ENCODE results near the gene NFATC1. TPM values are rescaled to one million over a fixed set of nuclear protein-coding genes. Genes with fewer than 3 reads are reported as not detected.
A peak's percentile ranks its signal among the peaks of the same experiment; 100 is the strongest.

The NFATC1 gene
- total RNA-seq, 4 donors from 2014 or later = 14.0 to 22.4 (median 15.0) TPM

DNA sequence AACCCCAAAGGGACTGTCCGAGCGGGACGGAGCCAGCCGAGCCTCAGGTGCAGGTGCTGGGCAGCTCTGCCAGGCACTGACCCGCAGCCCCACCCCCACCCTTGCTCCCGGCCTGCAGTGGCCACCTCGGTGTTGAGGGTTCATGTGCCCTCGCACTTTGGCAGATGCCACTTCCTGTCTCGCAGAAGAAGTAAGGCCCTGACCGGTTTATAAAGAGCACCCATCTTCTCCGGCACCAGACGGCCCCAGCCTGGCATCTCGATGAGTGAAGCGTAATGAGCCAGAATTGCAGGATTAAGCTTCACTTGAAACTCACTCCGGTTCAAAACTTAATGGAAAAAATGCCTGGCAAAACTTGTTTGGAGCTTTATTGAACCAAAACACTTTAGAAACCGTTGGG is 10.9 kb upstream of the NFATC1 start:
- no peak overlapping the region for H3K4me3 ChIP-seq (ENCODE audit: low read depth, poor library complexity, severe bottlenecking)
- peak in 1 of 2 donors; percentile 65 for DNase-seq (ENCODE audit: low spot score in 2 of 2)
- WGBS, 2 donors = 53 to 65% methylated on average over 15 to 16 of the region's 16 CpGs
- intact Hi-C loops (cut with DNase I; ENCODE audit: low total_unique reads) = loop anchor here (5.0 kb wide), 2 partner anchors 142 to 257 kb away; no protein-coding TSS in a partner anchor
- TF ChIP-seq, protein P1, sequence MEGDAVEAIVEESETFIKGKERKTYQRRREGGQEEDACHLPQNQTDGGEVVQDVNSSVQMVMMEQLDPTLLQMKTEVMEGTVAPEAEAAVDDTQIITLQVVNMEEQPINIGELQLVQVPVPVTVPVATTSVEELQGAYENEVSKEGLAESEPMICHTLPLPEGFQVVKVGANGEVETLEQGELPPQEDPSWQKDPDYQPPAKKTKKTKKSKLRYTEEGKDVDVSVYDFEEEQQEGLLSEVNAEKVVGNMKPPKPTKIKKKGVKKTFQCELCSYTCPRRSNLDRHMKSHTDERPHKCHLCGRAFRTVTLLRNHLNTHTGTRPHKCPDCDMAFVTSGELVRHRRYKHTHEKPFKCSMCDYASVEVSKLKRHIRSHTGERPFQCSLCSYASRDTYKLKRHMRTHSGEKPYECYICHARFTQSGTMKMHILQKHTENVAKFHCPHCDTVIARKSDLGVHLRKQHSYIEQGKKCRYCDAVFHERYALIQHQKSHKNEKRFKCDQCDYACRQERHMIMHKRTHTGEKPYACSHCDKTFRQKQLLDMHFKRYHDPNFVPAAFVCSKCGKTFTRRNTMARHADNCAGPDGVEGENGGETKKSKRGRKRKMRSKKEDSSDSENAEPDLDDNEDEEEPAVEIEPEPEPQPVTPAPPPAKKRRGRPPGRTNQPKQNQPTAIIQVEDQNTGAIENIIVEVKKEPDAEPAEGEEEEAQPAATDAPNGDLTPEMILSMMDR (IDR thresholded peaks at IDR 0.05) = no peak
- no peak for TF ChIP-seq POLR2A (IDR thresholded peaks at IDR 0.05)

DNA sequence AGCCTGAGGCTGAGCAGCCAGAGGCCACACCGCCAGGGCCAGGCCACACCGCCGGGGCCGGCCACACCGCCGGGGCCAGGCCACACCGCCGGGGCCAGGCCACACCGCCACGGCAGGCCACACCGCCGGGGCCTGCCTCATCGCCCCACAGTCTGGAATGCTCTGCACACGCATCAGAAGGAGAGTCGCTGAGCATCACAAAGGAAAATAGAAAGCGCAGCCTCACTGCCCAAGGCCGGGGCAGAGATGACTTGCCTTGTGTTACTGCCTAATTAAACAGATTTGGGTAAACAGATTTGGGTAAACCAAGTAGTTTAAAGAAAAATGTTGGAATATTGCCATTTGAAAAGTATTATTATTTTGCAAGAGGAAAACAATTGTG is 10.4 kb upstream of the NFATC1 start:
- intact Hi-C loops (cut with DNase I; ENCODE audit: low total_unique reads) = no loop called here
- TF ChIP-seq, protein P1 (IDR thresholded peaks at IDR 0.05) = no peak
- TF ChIP-seq POLR2A (IDR thresholded peaks at IDR 0.05) = no peak
- peak in 1 of 2 donors; percentile 42 for DNase-seq (ENCODE audit: low spot score in 2 of 2)
- WGBS, 2 donors = 61 to 76% methylated on average over 16 to 17 of the region's 17 CpGs
- H3K4me3 ChIP-seq (ENCODE audit: low read depth, poor library complexity, severe bottlenecking) = no peak overlapping the region

DNA sequence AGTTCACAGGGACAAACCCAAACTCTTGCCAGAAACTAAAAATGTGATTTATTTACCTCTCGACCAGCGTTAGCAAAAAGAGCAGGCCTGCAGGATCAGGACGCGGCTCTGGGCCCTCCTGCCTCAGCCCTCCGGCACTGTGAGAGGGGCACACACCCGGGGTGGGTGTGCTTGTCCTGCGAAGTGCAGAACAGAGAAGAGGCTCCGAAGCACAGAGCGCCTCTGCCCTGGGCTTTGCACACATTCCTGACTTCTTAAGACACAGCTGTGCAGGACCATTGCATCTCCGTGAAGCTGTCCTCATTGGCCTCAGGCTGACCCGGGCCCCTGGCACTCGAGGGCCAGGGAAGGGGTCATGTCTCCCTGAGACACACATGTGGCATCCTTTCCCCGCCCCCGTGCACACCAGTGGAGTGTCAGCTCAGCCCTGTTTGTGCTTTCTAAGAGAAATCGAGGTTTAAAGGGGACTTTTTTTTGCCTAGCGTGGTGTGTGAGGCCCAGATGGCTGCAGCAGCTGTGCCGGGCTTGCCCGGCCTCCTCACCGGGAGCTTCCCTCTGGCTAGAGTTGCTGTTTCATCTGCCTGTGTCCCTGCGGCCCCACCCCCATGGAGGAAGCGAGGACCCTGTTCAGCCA is 9.9 kb upstream of the NFATC1 start:
- intact Hi-C loops (cut with DNase I; ENCODE audit: low total_unique reads) = no loop called here
- peak in 1 of 2 donors; percentile 80 for DNase-seq (ENCODE audit: low spot score in 2 of 2)
- H3K4me3 ChIP-seq (ENCODE audit: low read depth, poor library complexity, severe bottlenecking) = no peak overlapping the region
- WGBS, 2 donors = 47 to 60% methylated on average over 21 of the region's 21 CpGs
- TF ChIP-seq POLR2A (IDR thresholded peaks at IDR 0.05) = no peak

DNA sequence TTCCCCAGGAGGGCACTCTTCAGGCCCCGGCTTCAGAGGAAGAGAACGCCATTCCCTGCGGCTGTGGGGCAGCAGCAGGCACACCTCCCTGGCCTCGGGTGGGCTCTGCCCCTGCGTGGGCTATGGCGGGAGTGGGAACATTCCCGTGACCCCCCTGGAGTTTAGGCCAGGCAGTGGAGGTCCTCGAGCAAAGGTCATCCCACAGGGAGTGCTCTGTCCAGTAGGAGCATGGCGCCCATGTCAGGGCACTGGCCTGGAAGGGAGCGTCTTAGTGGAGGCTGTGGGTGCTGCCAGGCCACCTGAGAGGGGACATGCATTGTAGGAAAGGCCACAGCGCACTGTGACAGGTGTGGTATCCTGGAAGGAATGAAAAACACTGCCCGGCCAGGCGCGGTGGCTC is 9.2 kb upstream of the NFATC1 start:
- TF ChIP-seq POLR2A (IDR thresholded peaks at IDR 0.05) = no peak
- TF ChIP-seq, protein P1 (IDR thresholded peaks at IDR 0.05) = no peak
- intact Hi-C loops (cut with DNase I; ENCODE audit: low total_unique reads) = no loop called here
- H3K4me3 ChIP-seq (ENCODE audit: low read depth, poor library complexity, severe bottlenecking) = no peak overlapping the region
- DNase-seq (ENCODE audit: low spot score in 2 of 2) = peak in 1 of 2 donors; percentile 80
- 78 to 90% methylated on average over 14 of the region's 14 CpGs for WGBS, 2 donors

DNA sequence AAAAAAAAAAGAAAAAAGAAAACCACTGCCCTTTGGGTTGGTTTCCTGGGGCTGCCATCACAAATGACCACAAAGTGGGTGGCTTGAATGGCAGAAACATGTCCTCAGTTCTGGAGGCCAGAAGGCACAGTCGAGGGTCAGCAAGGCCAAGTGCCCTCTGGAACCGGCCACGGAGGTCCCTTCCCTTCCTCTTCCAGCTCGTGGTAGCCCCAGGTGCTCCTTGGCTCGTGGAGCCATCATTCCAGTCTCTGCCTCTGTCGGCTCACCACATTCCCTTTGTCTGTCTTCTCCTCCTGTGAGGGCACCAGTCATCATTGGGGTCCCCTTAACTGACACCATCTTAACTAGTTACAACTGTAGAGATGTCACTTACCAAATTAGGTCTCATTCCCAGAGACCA is 8.5 kb upstream of the NFATC1 start:
- TF ChIP-seq, protein P1 (IDR thresholded peaks at IDR 0.05) = no peak
- no peak for TF ChIP-seq POLR2A (IDR thresholded peaks at IDR 0.05)
- no peak overlapping the region for H3K4me3 ChIP-seq (ENCODE audit: low read depth, poor library complexity, severe bottlenecking)
- 75 to 76% methylated on average over 6 of the region's 6 CpGs for WGBS, 2 donors
- DNase-seq (ENCODE audit: low spot score in 2 of 2) = peak in 1 of 2 donors; percentile 39
- intact Hi-C loops (cut with DNase I; ENCODE audit: low total_unique reads) = no loop called here

DNA sequence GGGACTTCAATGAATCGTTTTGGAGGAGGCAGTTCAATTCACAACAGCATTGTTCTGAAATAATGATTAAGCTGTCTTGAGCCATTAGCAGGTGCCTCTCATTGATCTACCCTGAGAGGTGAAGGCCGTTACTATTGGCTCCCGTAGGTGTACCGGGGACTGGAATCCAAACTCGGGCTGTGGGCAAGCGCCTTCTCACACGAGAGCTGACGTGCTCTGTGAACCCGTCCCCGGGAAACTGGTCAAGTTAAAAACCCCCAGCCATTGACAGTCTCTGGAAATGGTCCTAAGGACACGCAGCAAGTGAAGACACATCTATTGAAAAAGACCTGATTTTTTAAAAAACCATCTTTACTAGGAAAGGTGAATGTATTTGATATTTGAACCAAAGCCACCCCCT is 8.1 kb upstream of the NFATC1 start:
- 69 to 78% methylated on average over 11 of the region's 11 CpGs for WGBS, 2 donors

More for the DNA sequence above, 8.1 kb upstream of the NFATC1 start:
- H3K4me3 ChIP-seq (ENCODE audit: low read depth, poor library complexity, severe bottlenecking) = no peak overlapping the region
- peak in 1 of 2 donors; percentile 50 for DNase-seq (ENCODE audit: low spot score in 2 of 2)
- TF ChIP-seq POLR2A (IDR thresholded peaks at IDR 0.05) = no peak
- TF ChIP-seq, protein P1 (IDR thresholded peaks at IDR 0.05) = no peak
- intact Hi-C loops (cut with DNase I; ENCODE audit: low total_unique reads) = no loop called here
